Measurements from ENCODE around the gene BICDL2. TPM values are rescaled to one million over a fixed set of nuclear protein-coding genes. Genes with fewer than 3 reads are reported as not detected.
"Not testable (repeated sequence)": the region's sequence is repeated elsewhere in the genome, so short reads cannot be mapped to it uniquely, and the experiment has no call there.

Gene BICDL2
- polyA plus RNA-seq, 2 of the 4 experiments (the other 2 are of a cell fraction) = not detected

DNA sequence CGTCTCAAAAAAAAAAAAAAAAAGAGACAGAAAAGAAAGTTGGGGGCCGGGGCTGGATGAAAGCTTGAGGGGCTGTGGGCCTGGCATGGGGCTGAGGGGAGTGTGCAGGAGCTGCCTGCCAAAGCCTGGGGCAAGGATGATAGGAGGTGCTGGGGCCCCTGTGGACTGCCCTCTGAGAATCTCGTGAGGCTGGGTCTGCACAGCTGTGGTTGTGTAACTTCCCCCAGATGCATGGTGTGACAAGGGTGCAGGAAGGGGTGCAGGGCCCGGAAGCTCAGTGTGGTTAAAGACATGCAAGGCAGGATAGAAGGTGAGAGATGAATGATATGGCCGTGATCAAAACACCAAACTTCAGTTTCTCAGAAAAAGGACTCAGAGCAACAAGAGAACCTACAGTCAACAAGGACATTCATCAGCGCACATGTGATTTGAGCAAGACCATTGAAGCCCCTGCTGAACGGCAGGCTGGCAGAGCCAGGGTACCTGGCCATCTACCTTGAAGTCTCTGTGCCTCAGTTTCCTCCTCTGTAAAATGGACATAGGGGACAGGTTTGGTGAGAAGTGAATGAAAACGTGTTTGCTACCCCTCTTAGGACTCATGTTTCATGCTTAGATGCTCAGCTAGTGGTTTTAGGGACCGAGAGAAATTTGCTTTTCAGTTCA is 38.2 kb upstream of the BICDL2 start:
- Histone ChIP-seq H3K4me3 (no peak overlapping the region), H3K27ac (no peak overlapping the region), H3K4me1 (no peaks in the 10 kb centered on the region), H3K4me2 (no peak overlapping the region), H3K9me3 (no peaks in the 10 kb centered on the region)
- no peak for FAIRE-seq
- DNase-seq (ENCODE audit: low read depth in 1 of 2, low spot score in 1 of 2) = no peak
- ATAC-seq = no peak
- ChIA-PET CTCF (interaction anchor here (1.1 to 4.0 kb wide), 2 partner anchors 16 to 44 kb away, joined by 3 to 29 read pairs; no protein-coding TSS in a partner anchor), POLR2A (no interaction called here)
- no peak for TF ChIP-seq CBX2 (IDR thresholded peaks at IDR 0.05; ENCODE audit: borderline replicate concordance, low read depth)
- WGBS (ENCODE audit: missing lambda C conversion rate) = 36% methylated on average over 9 of the region's 9 CpGs

DNA sequence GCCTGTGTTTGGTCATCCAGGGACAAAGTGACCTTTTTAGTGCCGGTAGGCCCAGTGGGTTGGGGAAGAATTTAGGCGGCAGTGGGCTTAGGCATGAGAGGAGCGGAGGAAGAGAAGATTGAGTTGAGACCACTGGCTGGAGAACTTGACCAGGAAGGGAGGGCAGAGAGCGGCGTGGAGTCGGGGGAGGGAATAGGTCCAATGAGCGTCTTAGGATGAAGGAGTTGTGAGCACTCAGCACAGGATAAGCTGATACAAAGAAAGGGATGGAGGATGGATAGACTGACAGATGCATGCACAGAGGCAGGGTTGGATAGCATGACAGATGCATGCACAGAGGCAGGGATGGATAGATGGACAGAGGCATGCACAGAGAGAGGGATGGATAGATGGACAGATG is 36.7 kb upstream of the BICDL2 start:
- WGBS (ENCODE audit: missing lambda C conversion rate) = 66% methylated on average over 7 of the region's 7 CpGs
- Histone ChIP-seq H3K4me1 (no peaks in the 10 kb centered on the region), H3K4me2 (no peak overlapping the region), H3K4me3 (no peak overlapping the region), H3K9me3 (no peaks in the 10 kb centered on the region), H3K27ac (no peak overlapping the region)
- TF ChIP-seq, protein P1, sequence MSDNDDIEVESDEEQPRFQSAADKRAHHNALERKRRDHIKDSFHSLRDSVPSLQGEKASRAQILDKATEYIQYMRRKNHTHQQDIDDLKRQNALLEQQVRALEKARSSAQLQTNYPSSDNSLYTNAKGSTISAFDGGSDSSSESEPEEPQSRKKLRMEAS (IDR thresholded peaks at IDR 0.05) = no peak
- TF ChIP-seq JUN (IDR thresholded peaks at IDR 0.05) (no peak), SMC3 (IDR thresholded peaks at IDR 0.05) (no peak)
- TF ChIP-seq, protein P2, sequence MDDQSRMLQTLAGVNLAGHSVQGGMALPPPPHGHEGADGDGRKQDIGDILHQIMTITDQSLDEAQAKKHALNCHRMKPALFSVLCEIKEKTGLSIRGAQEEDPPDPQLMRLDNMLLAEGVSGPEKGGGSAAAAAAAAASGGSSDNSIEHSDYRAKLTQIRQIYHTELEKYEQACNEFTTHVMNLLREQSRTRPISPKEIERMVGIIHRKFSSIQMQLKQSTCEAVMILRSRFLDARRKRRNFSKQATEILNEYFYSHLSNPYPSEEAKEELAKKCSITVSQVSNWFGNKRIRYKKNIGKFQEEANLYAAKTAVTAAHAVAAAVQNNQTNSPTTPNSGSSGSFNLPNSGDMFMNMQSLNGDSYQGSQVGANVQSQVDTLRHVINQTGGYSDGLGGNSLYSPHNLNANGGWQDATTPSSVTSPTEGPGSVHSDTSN (IDR thresholded peaks at IDR 0.05) = no peak
- POLR2A ChIA-PET = no interaction called here
- CTCF ChIA-PET = no interaction called here
- DNase-seq (ENCODE audit: low read depth in 1 of 2, low spot score in 1 of 2) = no peak
- no peak; a peak in 1 of 6 replicates for ATAC-seq
- no peak for FAIRE-seq

DNA sequence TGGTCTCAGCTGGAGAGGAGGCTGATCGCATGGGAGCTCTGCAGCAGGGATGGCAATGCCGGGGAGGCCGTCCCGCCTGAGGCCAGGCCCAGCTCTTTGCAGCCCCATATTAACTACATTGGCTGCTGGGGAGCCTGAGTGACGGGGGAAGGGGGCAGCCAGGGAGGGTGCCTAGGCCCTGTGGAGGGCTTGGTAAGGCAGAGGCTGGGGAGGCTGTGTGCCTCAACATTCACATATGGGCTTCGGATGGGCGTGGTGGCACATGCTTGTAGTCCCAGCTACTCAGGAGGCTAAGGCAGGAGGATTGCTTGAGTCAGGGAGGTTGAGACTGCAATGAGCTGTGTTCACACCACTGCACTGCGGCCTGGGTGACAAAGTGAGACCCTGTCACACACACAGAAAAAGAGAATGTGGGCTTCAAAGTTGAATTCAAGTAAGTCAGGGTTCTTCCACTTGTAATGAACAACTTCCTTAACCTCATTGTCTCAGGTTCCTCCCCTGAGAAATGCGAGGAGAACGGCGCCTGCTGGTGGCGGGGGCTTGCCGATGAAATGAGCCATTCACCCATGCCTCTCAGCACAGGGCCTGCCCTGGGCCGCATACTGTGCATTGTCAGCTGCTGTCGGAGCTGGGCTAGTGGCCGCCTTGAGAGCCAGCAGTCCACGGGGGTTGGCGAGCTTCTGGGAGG is 36.0 kb upstream of the BICDL2 start:
- FAIRE-seq; CTCF ChIA-PET; H3K9me3 ChIP-seq; H3K4me1 ChIP-seq; POLR2A ChIA-PET; H3K4me2 ChIP-seq; DNase-seq (ENCODE audit: low read depth in 1 of 2, low spot score in 1 of 2); H3K4me3 ChIP-seq; H3K27ac ChIP-seq: not testable (repeated sequence)
- 89% methylated on average over 4 of the region's 18 CpGs for whole genome bisulfite sequencing (ENCODE audit: missing lambda C conversion rate)
- peak; percentile 11 to 29; a peak in 2 of 6 replicates for ATAC-seq

DNA sequence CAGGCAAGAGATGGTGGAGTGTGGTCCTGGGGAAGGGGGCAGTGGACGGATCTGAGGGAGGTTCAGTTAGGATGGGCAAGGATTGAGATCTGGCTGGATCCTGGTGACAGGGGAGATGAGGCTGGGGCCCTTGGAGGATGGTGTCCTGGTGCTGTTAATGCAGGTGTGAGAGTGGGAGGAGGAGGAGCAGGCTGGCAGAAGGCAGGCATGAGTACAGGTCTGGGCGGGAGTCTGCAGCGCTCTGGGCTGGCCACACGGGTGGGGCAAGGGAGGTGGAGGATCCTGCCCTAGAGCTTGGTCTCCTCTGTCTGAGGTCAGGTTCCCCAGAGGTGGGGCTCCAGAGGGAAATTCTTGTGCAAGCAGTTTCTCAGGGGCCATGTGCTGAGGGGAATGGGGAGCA is 35.4 kb upstream of the BICDL2 start:
- POLR2A ChIA-PET; CTCF ChIA-PET; H3K27ac ChIP-seq; H3K4me1 ChIP-seq; H3K4me3 ChIP-seq; FAIRE-seq; DNase-seq (ENCODE audit: low read depth in 1 of 2, low spot score in 1 of 2); H3K4me2 ChIP-seq; H3K9me3 ChIP-seq: not testable (repeated sequence)
- ATAC-seq = peak; percentile 13 to 37; a peak in 1 of 6 replicates
- WGBS (ENCODE audit: missing lambda C conversion rate) = 59% methylated on average over 4 of the region's 4 CpGs

DNA sequence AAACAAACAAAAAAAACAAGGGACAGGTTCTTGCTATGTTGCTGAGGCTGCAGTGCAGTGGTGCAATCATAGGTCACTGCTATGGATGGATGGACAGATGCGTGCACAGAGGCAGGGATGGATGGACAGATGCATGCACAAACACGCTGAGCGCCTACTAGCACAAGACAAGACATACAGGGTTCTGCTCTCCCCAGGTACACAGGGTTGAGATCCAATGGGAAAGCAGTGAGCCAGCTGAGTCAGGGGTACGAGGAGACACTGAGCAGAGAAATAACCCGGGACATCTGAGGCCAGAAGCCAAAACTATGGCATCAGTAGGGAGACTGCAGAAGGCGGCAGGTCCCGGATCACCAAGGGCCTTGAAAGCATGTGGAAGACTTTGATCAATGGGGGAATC is 34.9 kb upstream of the BICDL2 start:
- TF ChIP-seq ZFP36 (IDR thresholded peaks at IDR 0.05; ENCODE audit: borderline replicate concordance, partially characterized antibody) = no peak
- WGBS (ENCODE audit: missing lambda C conversion rate) = 77% methylated on average over 7 of the region's 7 CpGs
- DNase-seq (ENCODE audit: low read depth in 1 of 2, low spot score in 1 of 2) (no peak), ATAC-seq (no peak), FAIRE-seq (no peak)
- H3K4me3 ChIP-seq = no peak overlapping the region
- ChIA-PET CTCF (interaction anchor here (1.0 to 1.5 kb wide), 2 partner anchors 12 to 58 kb away, joined by 3 to 8 read pairs; no protein-coding TSS in a partner anchor), POLR2A (no interaction called here)
- no peak overlapping the region for H3K4me2 ChIP-seq
- no peak overlapping the region for H3K27ac ChIP-seq
- no peaks in the 10 kb centered on the region for H3K4me1 ChIP-seq
- no peaks in the 10 kb centered on the region for H3K9me3 ChIP-seq

DNA sequence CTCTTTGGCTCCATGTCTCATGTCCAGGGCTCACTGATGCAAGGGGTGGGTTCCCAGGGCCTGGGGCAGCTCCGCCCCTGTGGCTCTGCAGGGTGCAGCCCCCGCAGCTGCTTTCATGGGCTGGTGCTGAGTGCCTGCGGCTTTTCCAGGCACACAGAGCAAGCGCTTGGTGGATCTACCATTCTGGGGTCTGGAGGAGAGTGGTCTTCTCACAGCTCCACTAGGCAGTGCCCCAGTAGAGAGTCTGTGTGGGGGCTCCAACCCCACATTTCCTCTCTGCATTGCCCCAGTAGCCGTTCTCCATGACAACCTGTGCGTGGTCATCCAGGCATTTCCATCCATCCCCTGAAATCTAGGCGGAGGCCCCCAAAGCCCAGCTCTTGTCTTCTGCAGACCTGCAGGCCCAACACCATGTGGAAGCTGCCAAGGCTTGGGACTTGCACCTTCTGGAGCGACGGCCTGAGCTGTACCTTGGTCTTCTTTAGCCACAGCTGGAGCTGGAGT is 33.9 kb upstream of the BICDL2 start:
- 93% methylated on average over 9 of the region's 9 CpGs for WGBS (ENCODE audit: missing lambda C conversion rate)
- POLR2A ChIA-PET = no interaction called here
- TF ChIP-seq KDM5A (IDR thresholded peaks at IDR 0.05) = no peak
- TF ChIP-seq HDAC2 (IDR thresholded peaks at IDR 0.05) = no peak
- TF ChIP-seq JUN (IDR thresholded peaks at IDR 0.05) = no peak
- TF ChIP-seq RAD21 (conservative IDR thresholded peaks at IDR 0.05 in 1 of 2, IDR thresholded peaks at IDR 0.05 in 1 of 2) = no peak
- no peak for TF ChIP-seq RARB (CRISPR knock-in tag; IDR thresholded peaks at IDR 0.05)
- no peak for TF ChIP-seq TFCP2L1 (CRISPR knock-in tag; IDR thresholded peaks at IDR 0.05)
- TF ChIP-seq, protein P3, sequence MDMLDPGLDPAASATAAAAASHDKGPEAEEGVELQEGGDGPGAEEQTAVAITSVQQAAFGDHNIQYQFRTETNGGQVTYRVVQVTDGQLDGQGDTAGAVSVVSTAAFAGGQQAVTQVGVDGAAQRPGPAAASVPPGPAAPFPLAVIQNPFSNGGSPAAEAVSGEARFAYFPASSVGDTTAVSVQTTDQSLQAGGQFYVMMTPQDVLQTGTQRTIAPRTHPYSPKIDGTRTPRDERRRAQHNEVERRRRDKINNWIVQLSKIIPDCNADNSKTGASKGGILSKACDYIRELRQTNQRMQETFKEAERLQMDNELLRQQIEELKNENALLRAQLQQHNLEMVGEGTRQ (IDR thresholded peaks at IDR 0.05) = no peak
- TF ChIP-seq CBX2 (IDR thresholded peaks at IDR 0.05; ENCODE audit: borderline replicate concordance, low read depth) = no peak
- no peak for TF ChIP-seq NPAS2 (CRISPR knock-in tag; IDR thresholded peaks at IDR 0.05; ENCODE audit: borderline replicate concordance)
- TF ChIP-seq ESRRA (IDR thresholded peaks at IDR 0.05; ENCODE audit: borderline replicate concordance, low read length) = no peak
- TF ChIP-seq ZC3H11A (IDR thresholded peaks at IDR 0.05) = no peak
- TF ChIP-seq HOXA7 (CRISPR knock-in tag; IDR thresholded peaks at IDR 0.05) = no peak
- no peak for TF ChIP-seq POLR2AphosphoS2 (conservative IDR thresholded peaks at IDR 0.05; ENCODE audit: low read length)
- TF ChIP-seq, protein P4, sequence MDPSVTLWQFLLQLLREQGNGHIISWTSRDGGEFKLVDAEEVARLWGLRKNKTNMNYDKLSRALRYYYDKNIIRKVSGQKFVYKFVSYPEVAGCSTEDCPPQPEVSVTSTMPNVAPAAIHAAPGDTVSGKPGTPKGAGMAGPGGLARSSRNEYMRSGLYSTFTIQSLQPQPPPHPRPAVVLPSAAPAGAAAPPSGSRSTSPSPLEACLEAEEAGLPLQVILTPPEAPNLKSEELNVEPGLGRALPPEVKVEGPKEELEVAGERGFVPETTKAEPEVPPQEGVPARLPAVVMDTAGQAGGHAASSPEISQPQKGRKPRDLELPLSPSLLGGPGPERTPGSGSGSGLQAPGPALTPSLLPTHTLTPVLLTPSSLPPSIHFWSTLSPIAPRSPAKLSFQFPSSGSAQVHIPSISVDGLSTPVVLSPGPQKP (IDR thresholded peaks at IDR 0.05; ENCODE audit: low read depth, low read length) = no peak

More for the DNA sequence above, 33.9 kb upstream of the BICDL2 start:
- DNase-seq (ENCODE audit: low read depth in 1 of 2, low spot score in 1 of 2) (no peak), FAIRE-seq (no peak), ATAC-seq (no peak)
- Histone ChIP-seq H3K9me3 (no peaks in the 10 kb centered on the region), H3K4me3 (no peak overlapping the region), H3K4me2 (no peak overlapping the region), H3K4me1 (peaks cover 5% of the 10 kb centered on the region; the same call in 2 of the 3 replicates), H3K27ac (no peak overlapping the region)
- CTCF ChIA-PET = interaction anchor here (1.0 to 1.9 kb wide), 5 partner anchors 10 to 59 kb away, joined by 3 to 8 read pairs (median 4); no protein-coding TSS in a partner anchor
